NB4 (cell line): ENCODE data around the gene ST6GALNAC3.

Experiments
- DNase-seq: peaks from one replicate; pipeline ENCODE4 v3.0.0; 2010; ENCODE audit warnings: low read depth
- H3K4me3 ChIP-seq: one replicate; pipeline ENCODE4 v1.5.1; 2011; ENCODE audit warnings: mild to moderate bottlenecking, low read depth, low read length, moderate library complexity
- CTCF ChIP-seq: IDR thresholded peaks from one replicate; pipeline ENCODE4 v1.5.1; 2012; ENCODE audit warnings: low read depth, low read length
- MAX ChIP-seq: IDR thresholded peaks from 2 replicates; pipeline ENCODE4 v1.6.1; 2011; ENCODE audit warnings: low read depth, low read length
- MYC ChIP-seq: IDR thresholded peaks from 2 replicates; pipeline ENCODE4 v1.6.1; 2011; ENCODE audit warnings: low read depth, low read length
- POLR2A ChIP-seq: IDR thresholded peaks from 2 replicates; pipeline ENCODE4 v1.6.1; 2011; ENCODE audit warnings: mild to moderate bottlenecking; ENCODE audit not compliant: insufficient read length; ENCODE audit errors: extremely low read depth

ST6GALNAC3 gene

GRCh38 chr1:76288758-76289483, 214.4 kb downstream of the ST6GALNAC3 start:
- H3K4me3 ChIP-seq = no peak overlapping the region
- no peak for DNase-seq
- no peak for TF ChIP-seq CTCF
- TF ChIP-seq MYC = no peak
- no peak for TF ChIP-seq POLR2A
- no peak for TF ChIP-seq MAX

- H3K4me3 ChIP-seq = no peak overlapping the region
- DNase-seq = no peak
- TF ChIP-seq POLR2A (no peak), MAX (no peak), CTCF (no peak), MYC (no peak)
These were observed 215.1 kb downstream of the ST6GALNAC3 start for GRCh38 chr1:76289692-76290091.

- DNase-seq = no peak
- TF ChIP-seq MYC (no peak), POLR2A (no peak), MAX (no peak), CTCF (no peak)
These were observed 215.7 kb downstream of the ST6GALNAC3 start for GRCh38 chr1:76290271-76290670.

GRCh38 chr1:76291191-76291590, 216.6 kb downstream of the ST6GALNAC3 start:
- H3K4me3 ChIP-seq = no peak overlapping the region
- no peak for DNase-seq
- TF ChIP-seq MAX (no peak), CTCF (no peak), MYC (no peak), POLR2A (no peak)

More at GRCh38 chr1:76290271-76290670, 215.7 kb downstream of the ST6GALNAC3 start:
- no peak overlapping the region for H3K4me3 ChIP-seq

GRCh38 chr1:76291737-76292136, 217.2 kb downstream of the ST6GALNAC3 start:
- no peak overlapping the region for H3K4me3 ChIP-seq
- DNase-seq = no peak
- TF ChIP-seq MYC (no peak), POLR2A (no peak), MAX (no peak), CTCF (no peak)
